Suprapubic skin (tissue), 4 donors: ENCODE measurements around the gene DEPP1. TPM values are rescaled to one million over a fixed set of nuclear protein-coding genes. Genes with fewer than 3 reads are reported as not detected.
A peak's percentile ranks its signal among the peaks of the same experiment; 100 is the strongest.

Experiments
- DNase-seq, 2 donors: peaks; one replicate each; pipeline ENCODE4 v3.0.0-alpha.2; 2019; ENCODE audit warnings: low spot score in 2 of 2
- H3K27ac ChIP-seq: fragments of 200-600 bp; sonication (generic); one replicate; pipeline ENCODE4 v1.5.1; 2019
- H3K27me3 ChIP-seq: fragments of 200-600 bp; sonication (generic); one replicate; pipeline ENCODE4 v1.5.1; 2019
- H3K36me3 ChIP-seq: fragments of 200-600 bp; sonication (generic); one replicate; pipeline ENCODE4 v1.5.1; 2019
- H3K4me1 ChIP-seq: fragments of 200-600 bp; sonication (generic); one replicate; pipeline ENCODE4 v1.5.1; 2019
- H3K4me3 ChIP-seq: fragments of 200-600 bp; sonication (generic); one replicate; pipeline ENCODE4 v1.5.1; 2019; ENCODE audit warnings: mild to moderate bottlenecking
- H3K9me3 ChIP-seq: fragments of 200-600 bp; sonication (generic); one replicate; pipeline ENCODE4 v1.5.1; 2019
- CTCF ChIP-seq, 2 donors: fragments of 200-600 bp in 1 of 2; fragments of 450-650 bp in 1 of 2; sonication (generic) in 1 of 2; IDR thresholded peaks; one replicate each; pipeline ENCODE4 v1.5.1; 2016 to 2019; ENCODE audit warnings: antibody characterized with exemption in 2 of 2, mild to moderate bottlenecking in 1 of 2, moderate library complexity in 1 of 2
- EP300 ChIP-seq: sonication (generic); formaldehyde crosslinking; IDR thresholded peaks from one replicate; pipeline ENCODE4 v1.6.1; 2017; ENCODE audit warnings: antibody characterized with exemption
- POLR2A ChIP-seq, 2 donors: fragments of 450-650 bp; IDR thresholded peaks; one replicate each; pipeline ENCODE4 v1.6.1; 2017; ENCODE audit warnings: antibody characterized with exemption in 2 of 2, mild to moderate bottlenecking in 2 of 2, moderate library complexity in 2 of 2
- POLR2AphosphoS5 ChIP-seq, 3 donors: sonication (generic); formaldehyde crosslinking; IDR thresholded peaks; one replicate each; pipeline ENCODE4 v1.6.1; 2017; ENCODE audit warnings: antibody characterized with exemption in 3 of 3
- WGBS: methylation state at CpG from one replicate; pipeline ENCODE4 v1.1.5; 2018; 5-methylcytosine and 5-hydroxymethylcytosine counted together
- total RNA-seq, 4 donors: library from RNA; depleted of rRNA; stranded (reverse); fragments of >200 nt; gene quantifications; one replicate each; pipeline ENCODE4 v1.1.0, GENCODE V29; 2016

DEPP1 gene
- total RNA-seq, 4 donors from 2014 or later = 27.5 to 101 (median 38.2) TPM

DNA sequence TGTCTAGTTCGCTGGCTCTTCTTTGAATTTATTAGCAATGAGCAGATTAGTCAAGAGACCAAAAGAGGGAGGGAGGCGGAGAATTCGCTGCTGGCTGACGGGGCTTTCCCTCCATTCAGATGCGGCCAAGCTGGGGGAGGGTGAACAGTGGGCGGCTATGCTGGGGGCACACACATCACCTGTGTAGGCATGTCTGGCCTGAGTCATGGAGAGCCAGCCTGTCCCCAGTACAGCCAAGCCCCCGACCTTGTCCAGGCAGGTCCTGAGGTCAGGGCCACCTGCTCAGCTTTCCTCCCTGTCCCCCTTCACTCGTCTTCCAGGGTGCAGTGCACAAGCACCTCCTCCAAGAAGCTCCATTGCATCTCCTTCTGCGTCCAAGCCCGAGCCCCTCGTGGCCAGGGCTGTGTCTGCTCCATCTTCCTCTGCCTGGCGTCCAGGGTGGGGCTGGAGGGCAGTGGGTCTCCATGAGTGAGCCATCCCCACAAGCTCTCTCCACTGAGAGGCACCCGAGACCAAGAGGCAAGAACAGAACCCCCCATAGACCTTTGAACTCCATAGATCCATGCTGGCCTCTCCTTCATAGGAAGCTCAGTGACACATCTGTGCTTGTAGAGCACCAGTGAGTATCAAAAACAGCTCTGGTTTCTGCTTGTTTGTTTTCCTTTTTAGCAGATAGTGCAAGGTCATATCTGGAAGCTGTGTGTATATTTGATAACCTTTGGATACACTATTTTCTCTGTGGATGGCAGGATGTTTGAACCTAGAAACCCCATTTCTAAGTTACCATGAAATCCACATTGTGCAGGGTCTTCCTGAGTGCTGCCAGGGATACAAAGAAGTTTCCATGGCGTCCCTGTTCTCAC lies 1.9 kb upstream of the DEPP1 start:
- Histone ChIP-seq H3K36me3 (peaks cover 9% of the 10 kb centered on the region), H3K27me3 (no peaks in the 10 kb centered on the region), H3K4me1 (peaks cover 48% of the 10 kb centered on the region), H3K27ac (peak overlapping the region; percentile 82), H3K9me3 (no peaks in the 10 kb centered on the region), H3K4me3 (no peak overlapping the region)
- 82% methylated on average over 14 of the region's 14 CpGs for WGBS
- TF ChIP-seq POLR2A (IDR thresholded peaks at IDR 0.05) = no peak
- no peak for TF ChIP-seq POLR2AphosphoS5 (IDR thresholded peaks at IDR 0.05)
- no peak for TF ChIP-seq CTCF (IDR thresholded peaks at IDR 0.05)
- TF ChIP-seq EP300 = no peak
- peak; percentile 59 to 80 for DNase-seq

DNA sequence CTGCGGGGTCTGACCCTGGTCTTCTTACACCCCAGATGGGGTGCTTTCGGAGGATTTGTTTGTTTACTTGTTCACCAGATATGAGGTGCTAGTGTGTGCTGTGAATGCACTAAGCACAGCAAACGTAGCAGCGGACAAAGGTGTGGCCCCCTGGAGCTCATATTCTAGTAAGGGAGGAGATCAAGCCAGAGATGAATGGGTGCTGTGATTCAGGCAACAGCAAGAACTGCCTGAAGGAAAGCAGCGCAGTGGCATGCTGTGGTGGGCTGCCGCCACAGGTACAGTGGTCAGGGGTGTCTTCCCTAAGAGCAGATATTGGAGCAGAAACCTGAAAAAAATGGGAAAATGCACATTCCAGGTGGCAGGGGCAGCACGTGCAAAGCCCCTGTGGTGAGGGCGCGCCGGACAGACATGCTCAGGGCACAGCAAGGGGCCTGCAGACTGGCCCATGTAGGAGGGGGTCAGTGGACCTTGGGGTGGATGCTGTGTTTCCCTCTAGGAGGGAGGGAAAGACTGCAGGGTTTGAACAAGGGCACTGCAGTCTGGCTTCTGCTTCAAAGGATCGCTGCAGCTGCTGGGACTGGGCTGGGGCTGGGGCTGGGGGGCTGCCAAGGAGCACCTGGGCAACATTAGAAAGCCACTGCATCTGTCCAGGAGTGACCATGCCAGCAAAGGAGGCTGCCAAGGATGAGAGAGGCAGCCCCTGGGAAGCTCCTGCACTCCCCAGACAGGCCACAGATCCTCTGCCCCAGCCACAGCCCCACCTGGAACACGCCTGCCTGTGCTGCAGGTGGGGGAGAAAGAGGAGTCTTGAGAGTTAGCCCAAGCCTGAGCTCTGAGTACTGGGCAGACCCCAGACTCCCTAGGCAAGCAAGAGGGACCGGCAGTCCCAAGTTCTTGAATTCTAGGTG lies 927 bp upstream of the DEPP1 start:
- Histone ChIP-seq H3K36me3 (peaks cover under 1% of the 10 kb centered on the region), H3K4me3 (no peak overlapping the region), H3K9me3 (no peaks in the 10 kb centered on the region), H3K27ac (peak overlapping the region; percentile 82), H3K4me1 (peaks cover 58% of the 10 kb centered on the region), H3K27me3 (no peaks in the 10 kb centered on the region)
- peak; percentile 59 to 73 for DNase-seq
- 67% methylated on average over 13 of the region's 13 CpGs for WGBS
- TF ChIP-seq POLR2AphosphoS5 (IDR thresholded peaks at IDR 0.05) (no peak), CTCF (IDR thresholded peaks at IDR 0.05) (no peak), EP300 (no peak), POLR2A (IDR thresholded peaks at IDR 0.05) (no peak)

- H3K27ac ChIP-seq = peak overlapping the region; percentile 82
- no peak for TF ChIP-seq EP300
- no peak for TF ChIP-seq CTCF (IDR thresholded peaks at IDR 0.05)
- no peak for TF ChIP-seq POLR2AphosphoS5 (IDR thresholded peaks at IDR 0.05)
- no peak for TF ChIP-seq POLR2A (IDR thresholded peaks at IDR 0.05)
- no peak for DNase-seq
- peaks cover 71% of the 10 kb centered on the region for H3K4me1 ChIP-seq
- no peaks in the 10 kb centered on the region for H3K36me3 ChIP-seq
- 26% methylated on average over 4 of the region's 4 CpGs for WGBS
- peak overlapping the region; percentile 44 for H3K4me3 ChIP-seq
- H3K9me3 ChIP-seq = no peaks in the 10 kb centered on the region
- no peaks in the 10 kb centered on the region for H3K27me3 ChIP-seq
Observed at GRCh38 chr10:44978213-44978569, 418 bp downstream of the DEPP1 start.

DNA sequence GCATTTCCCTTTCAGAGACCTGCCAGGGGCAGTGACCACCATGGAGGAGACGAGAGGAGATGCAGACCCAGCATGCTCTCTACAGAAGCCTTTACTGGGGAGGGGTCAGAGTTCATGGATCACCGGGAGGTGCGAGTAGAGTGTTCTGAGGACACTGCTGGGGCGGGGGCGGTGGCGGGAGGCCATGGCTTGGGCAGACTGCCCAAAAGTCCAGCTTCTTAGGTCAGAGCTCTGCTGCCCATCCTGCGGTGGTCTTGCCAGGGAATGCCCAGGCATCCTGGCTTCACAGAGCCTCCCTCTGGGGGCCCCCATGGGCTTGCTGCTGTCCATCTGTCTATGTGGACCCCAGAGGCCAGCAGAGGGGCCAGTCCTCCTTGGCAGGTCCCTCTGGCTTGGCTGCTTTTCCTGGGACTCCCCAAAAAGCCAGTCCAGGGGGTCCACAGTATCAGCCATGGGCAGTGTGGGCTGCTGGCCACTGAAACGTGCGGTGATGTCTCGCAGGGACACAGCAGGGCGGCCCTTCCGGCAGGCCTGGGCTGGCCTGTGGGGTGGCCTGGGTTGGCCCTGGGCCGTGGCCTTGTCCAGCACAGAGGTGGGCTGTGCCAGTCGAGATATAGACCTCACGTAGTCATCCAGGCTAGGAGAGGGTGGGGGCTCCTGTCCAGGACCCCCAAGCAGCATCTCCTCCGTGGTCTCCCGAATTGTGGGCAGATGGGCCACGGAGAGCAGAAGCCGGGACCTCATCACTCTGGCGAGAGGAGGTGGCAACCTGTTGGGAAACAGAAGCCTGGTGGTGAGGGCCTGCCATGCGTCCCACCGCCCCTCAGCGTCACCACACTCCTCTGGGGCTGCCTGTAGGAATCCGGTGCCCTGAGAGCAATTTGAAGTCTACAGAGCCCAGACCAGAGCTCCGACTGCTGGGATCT lies 1.1 kb downstream of the DEPP1 start:
- Histone ChIP-seq H3K9me3 (no peaks in the 10 kb centered on the region), H3K4me3 (peak overlapping the region; percentile 44), H3K36me3 (no peaks in the 10 kb centered on the region), H3K27ac (peak overlapping the region; percentile 82), H3K27me3 (no peaks in the 10 kb centered on the region), H3K4me1 (peaks cover 73% of the 10 kb centered on the region)
- peak; percentile 64 to 83 for DNase-seq
- TF ChIP-seq POLR2AphosphoS5 (IDR thresholded peaks at IDR 0.05) = no peak
- TF ChIP-seq CTCF (IDR thresholded peaks at IDR 0.05) = no peak
- TF ChIP-seq EP300 = no peak
- no peak for TF ChIP-seq POLR2A (IDR thresholded peaks at IDR 0.05)
- 63% methylated on average over 9 of the region's 25 CpGs for WGBS
